Central memory CD4-positive, alpha-beta T cell (primary cell): ENCODE measurements around the gene TP53TG3B.
"Not testable (repeated sequence)": the region's sequence is repeated elsewhere in the genome, so short reads cannot be mapped to it uniquely, and the experiment has no call there.

Experiments
- DNase-seq: peaks from one replicate; pipeline ENCODE4 v3.0.0; 2022
- total RNA-seq, 3 experiments: gene quantifications; one replicate each; lab custom pipeline; 2026; lab: John Stamatoyannopoulos, UW

TP53TG3B gene, protein sequence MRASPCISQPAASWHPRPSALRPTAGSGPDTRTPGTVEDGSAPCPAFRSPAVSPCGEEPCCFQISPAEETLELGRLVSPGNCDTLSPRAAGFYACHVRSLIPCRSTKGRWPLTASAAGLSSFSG
- total RNA-seq = 0 reads per million in 3 experiments

DNA sequence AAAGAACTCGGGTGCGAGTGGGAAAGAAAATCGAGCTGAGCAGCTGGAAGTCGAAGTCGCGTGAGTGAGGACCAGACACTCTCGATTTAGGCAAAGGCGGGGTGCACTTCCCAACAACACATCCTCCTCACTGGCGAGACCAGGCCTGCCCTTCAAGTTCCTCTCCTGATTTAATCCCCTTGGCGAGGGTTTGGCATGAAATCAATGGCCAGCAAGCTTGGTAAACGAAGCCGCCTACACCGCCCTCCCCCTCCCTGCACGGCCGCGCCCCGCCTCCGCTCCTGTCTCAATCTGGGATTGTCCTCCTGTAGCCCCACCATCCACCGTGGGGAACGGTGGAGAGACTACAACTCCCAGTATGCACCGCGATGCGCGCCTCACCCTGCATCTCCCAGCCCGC is at the start of gene TP53TG3B:
Gene TP53TG3B (plus strand): TSS at position 301 of the 400 bp plus-strand sequence. CDS start 68 bp downstream, at position 369.
- DNase-seq = not testable (repeated sequence)

GRCh38 chr16:33336226-33337012 is 24.2 kb upstream of the TP53TG3B start:
- peak; percentile 12 for DNase-seq

- DNase-seq = peak; percentile 19
Measured at GRCh38 chr16:33337627-33338542, 22.8 kb upstream of the TP53TG3B start.

GRCh38 chr16:33338543-33338951 is 22.1 kb upstream of the TP53TG3B start:
- DNase-seq = peak; percentile 0

DNA sequence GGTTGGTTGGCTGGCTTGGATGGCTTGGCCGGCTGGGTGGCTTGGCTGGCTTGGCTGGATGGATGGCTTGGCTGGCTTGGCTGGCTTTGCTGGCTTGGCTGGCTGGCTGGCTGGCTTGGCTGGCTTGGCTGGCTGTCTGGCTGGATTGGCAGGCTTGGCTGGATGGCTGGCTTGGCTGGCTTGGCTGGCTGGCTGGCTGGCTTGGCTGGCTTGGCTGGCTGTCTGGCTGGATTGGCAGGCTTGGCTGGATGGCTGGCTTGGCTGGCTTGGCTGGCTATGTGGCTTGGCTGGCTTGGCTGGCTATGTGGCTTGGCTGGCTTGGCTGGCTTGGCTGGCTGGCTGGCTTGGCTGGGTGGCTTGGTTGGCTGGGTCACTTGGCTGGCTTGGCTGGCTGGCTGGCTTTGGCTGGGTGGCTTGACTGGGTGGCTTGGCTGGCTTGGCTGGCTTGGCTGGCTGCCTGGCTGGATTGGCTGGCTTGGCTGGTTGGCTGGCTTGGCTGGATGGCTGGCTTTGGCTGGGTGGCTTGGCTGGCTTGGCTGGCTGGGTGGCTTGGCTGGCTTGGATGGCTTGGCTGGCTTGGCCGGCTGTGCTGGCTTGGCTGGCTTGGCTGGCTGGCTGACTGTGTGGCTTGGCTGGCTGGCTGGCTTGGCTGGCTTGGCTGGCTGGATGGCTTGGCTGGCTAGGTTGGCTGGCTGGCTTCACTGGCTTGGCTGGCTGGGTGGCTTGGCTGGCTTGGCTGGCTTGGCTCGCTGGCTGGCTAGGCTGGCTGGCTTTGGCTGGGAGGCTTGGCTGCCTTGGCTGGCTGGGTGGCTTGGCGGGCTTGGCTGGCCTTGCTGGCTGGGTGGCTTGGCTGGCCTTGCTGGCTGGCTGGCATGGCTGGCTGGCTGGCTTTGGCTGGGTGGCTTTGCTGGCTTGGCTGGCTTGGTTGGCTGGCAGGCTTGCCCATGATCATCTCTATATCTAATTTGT is 21.3 kb upstream of the TP53TG3B start:
- peak; percentile 12 for DNase-seq
